HepG2 (cell line): Measurements from ENCODE around the gene FBXL20. TPM values are rescaled to one million over a fixed set of nuclear protein-coding genes. Genes with fewer than 3 reads are reported as not detected.

Source experiments
- ATAC-seq: fragments of 200-7000 bp; cut with Tn5 transposase; 3 replicates; pipeline ENCODE4 v1.9.1; 2020; ENCODE audit warnings: mild to moderate bottlenecking, moderate library complexity
- BruUV-seq: library from RNA; stranded (reverse); fragments of 400-500 nt; replicated peaks from 2 replicates; lab custom pipeline; 2021; lab: Mats Ljungman, UMichigan
- CTCF ChIA-PET: fragments of 300-600 bp; formaldehyde crosslinking; extraction: SDS; loops from one replicate; lab custom pipeline; 2021; ENCODE audit warnings: low total read pairs, inconsistent platforms, low intra/inter-chr PET ratio; lab: Yijun Ruan, JAX
- POLR2A ChIA-PET: fragments of 350-600 bp; sonication (Branson Sonifier 250); formaldehyde crosslinking; loops from one replicate; lab custom pipeline; 2020; ENCODE audit warnings: antibody characterized with exemption, inconsistent platforms; lab: Yijun Ruan, JAX
- DNase-seq: peaks from one replicate; pipeline ENCODE4 v3.0.0-alpha.2; 2015; ENCODE audit warnings: low spot score
- FAIRE-seq: peaks from 3 replicates; lab custom pipeline; 2011; peaks lifted over from hg19 to GRCh38; lab: Jason Lieb, UNC
- H2AFZ ChIP-seq: one replicate; pipeline ENCODE4 v1.6.1; 2011; ENCODE audit warnings: low read length, inconsistent platforms
- H3K27ac ChIP-seq: fragments of 300-600 bp; 3 replicates; pipeline ENCODE4 v1.8.0; 2011; ENCODE audit warnings: mixed run types, mild to moderate bottlenecking, mixed read lengths, low read length, inconsistent platforms; ENCODE audit not compliant: insufficient read depth; ENCODE audit errors: extremely low read length
- H3K27me3 ChIP-seq, 2 experiments: fragments of 200-600 bp in 1 of 2; 2 replicates in 1 of 2; 3 replicates in 1 of 2; pipeline versions ENCODE4 v1.6.0 to v1.8.0; 2011; ENCODE audit warnings: low read length in 2 of 2, mild to moderate bottlenecking in 2 of 2, moderate library complexity in 2 of 2, inconsistent platforms in 1 of 2; ENCODE audit not compliant: insufficient read depth in 2 of 2, control insufficient read depth in 1 of 2
- H3K36me3 ChIP-seq, 2 experiments: fragments of 200-600 bp in 1 of 2; replicated peaks in 1 of 2; 2 replicates in 1 of 2; 3 replicates in 1 of 2; pipeline versions ENCODE4 v1.5.1 to v1.8.0; 2011; ENCODE audit warnings: low read length in 2 of 2, inconsistent platforms in 1 of 2; ENCODE audit not compliant: insufficient read depth in 2 of 2, control insufficient read depth in 1 of 2
- H3K4me1 ChIP-seq: 2 replicates; pipeline ENCODE4 v1.5.1; 2012; ENCODE audit warnings: low read length, inconsistent platforms; ENCODE audit not compliant: insufficient read depth
- H3K4me2 ChIP-seq: 2 replicates; pipeline ENCODE4 v1.6.0; 2011; ENCODE audit warnings: low read depth, low read length, inconsistent platforms
- H3K4me3 ChIP-seq, 3 experiments: fragments of 200-600 bp in 1 of 3; sonication (generic), shearing (Covaris generic) in 1 of 3; replicated peaks in 1 of 3; 2 replicates each; pipeline ENCODE4 v1.5.1; 2011 to 2016; ENCODE audit warnings: low read length in 3 of 3, inconsistent platforms in 2 of 3, low read depth in 2 of 3, mild to moderate bottlenecking in 2 of 3, control low read depth in 1 of 3, mixed read lengths in 1 of 3; ENCODE audit not compliant: insufficient read depth in 1 of 3
- H3K79me2 ChIP-seq: one replicate; pipeline ENCODE4 v1.6.1; 2011; ENCODE audit warnings: low read length, inconsistent platforms; ENCODE audit not compliant: insufficient read depth
- H3K9ac ChIP-seq: 2 replicates; pipeline ENCODE4 v1.6.0; 2011; ENCODE audit warnings: mild to moderate bottlenecking, low read depth, low read length, inconsistent platforms; ENCODE audit not compliant: insufficient read depth
- H3K9me3 ChIP-seq: 2 replicates; pipeline ENCODE4 v1.5.1; 2012; ENCODE audit warnings: mild to moderate bottlenecking, low read length
- H4K20me1 ChIP-seq: 2 replicates; pipeline ENCODE4 v1.6.0; 2011; ENCODE audit warnings: inconsistent platforms, mild to moderate bottlenecking, low read length, moderate library complexity; ENCODE audit not compliant: insufficient read depth
- ATF3 ChIP-seq: sonication (generic); formaldehyde crosslinking; IDR thresholded peaks from 2 replicates; pipeline ENCODE4 v1.4.0; 2020; ENCODE audit warnings: missing genetic modification reagents
- KLF13 ChIP-seq: sonication (generic); formaldehyde crosslinking; IDR thresholded peaks from 2 replicates; pipeline ENCODE4 v1.4.0; 2020; ENCODE audit warnings: mild to moderate bottlenecking, missing genetic modification reagents
- MTERF4 ChIP-seq: sonication (generic); formaldehyde crosslinking; IDR thresholded peaks from 2 replicates; pipeline ENCODE4 v1.8.0; 2023; ENCODE audit warnings: mild to moderate bottlenecking, missing genetic modification reagents
- RBM39 ChIP-seq: fragments of 200-400 bp; formaldehyde crosslinking; IDR thresholded peaks from one replicate; pipeline ENCODE4 v1.6.1; 2018; ENCODE audit warnings: antibody characterized with exemption, mild to moderate bottlenecking, low read depth, low read length; ENCODE audit not compliant: poor library complexity, severe bottlenecking
- TP53 ChIP-seq: sonication (generic); formaldehyde crosslinking; conservative IDR thresholded peaks from 2 replicates; pipeline ENCODE4 v1.4.0; 2020; ENCODE audit warnings: missing genetic modification reagents
- ZMAT3 ChIP-seq: sonication (generic); formaldehyde crosslinking; conservative IDR thresholded peaks from 2 replicates; pipeline ENCODE4 v1.7.0; 2021; ENCODE audit warnings: missing genetic modification reagents
- ZNF207 ChIP-seq: fragments of 450-650 bp; IDR thresholded peaks from 2 replicates; pipeline ENCODE4 v1.6.1; 2016; ENCODE audit warnings: antibody characterized with exemption, borderline replicate concordance
- ZNF33A ChIP-seq: sonication (generic); formaldehyde crosslinking; IDR thresholded peaks from 2 replicates; pipeline ENCODE4 v1.5.1; 2020; ENCODE audit warnings: missing genetic modification reagents, mild to moderate bottlenecking, moderate library complexity, borderline replicate concordance
- ZNF572 ChIP-seq: sonication (generic); formaldehyde crosslinking; IDR thresholded peaks from 2 replicates; pipeline ENCODE4 v1.5.1; 2020; ENCODE audit warnings: mild to moderate bottlenecking, missing genetic modification reagents
- ZNF589 ChIP-seq: sonication (generic); formaldehyde crosslinking; conservative IDR thresholded peaks from 2 replicates; pipeline ENCODE4 v1.8.0; 2022; ENCODE audit warnings: mild to moderate bottlenecking, moderate library complexity, missing genetic modification reagents
- ZSCAN22 ChIP-seq: sonication (generic); formaldehyde crosslinking; IDR thresholded peaks from 2 replicates; pipeline ENCODE4 v1.4.0; 2020; ENCODE audit warnings: mild to moderate bottlenecking, missing genetic modification reagents
- WGBS: methylation state at CpG from one replicate; pipeline ENCODE4 v1.1.6; 2017; ENCODE audit warnings: low lambda C conversion rate; 5-methylcytosine and 5-hydroxymethylcytosine counted together
- in situ Hi-C: cut with HindIII; loops from 2 replicates; pipeline ENCODE4 v1.10.0; 2017; ENCODE audit warnings: low pct_unique_long_range_greater_than_20kb; ENCODE audit not compliant: extremely low pct_ligation_motif_present
- intact Hi-C: fragments of 100-400 bp; cut with micrococcal nuclease; formaldehyde crosslinking; loops from one replicate; pipeline ENCODE4 v1.10.0; 2022; ENCODE audit not compliant: unreplicated experiment
- polyA plus RNA-seq, 8 experiments: library from polyadenylated mRNA; depleted of rRNA in 3 of 8; stranded (reverse) in 7 of 8; unstranded in 1 of 8; fragments of >200 nt; fragmentation: Illumina TruSeq in 4 of 8; extraction: Trizol in 4 of 8; gene quantifications; 2 replicates each; pipeline versions ENCODE4 v1.2.1 to v1.2.3, GENCODE V29; 2011 to 2016; ENCODE audit warnings: low read depth in 4 of 8, missing spikeins in 1 of 8, mixed read lengths in 1 of 8; ENCODE audit not compliant: insufficient read depth in 1 of 8
- total RNA-seq, 5 experiments: library from RNA; depleted of rRNA; stranded (reverse); fragments of >200 nt; fragmentation: Illumina TruSeq; extraction: Trizol; gene quantifications; 2 replicates each; pipeline ENCODE4 v1.2.3, GENCODE V29; 2016; ENCODE audit warnings: low read depth in 1 of 5
- TF ChIP-seq, protein P1 (sequence below): sonication (generic); formaldehyde crosslinking; IDR thresholded peaks from 2 replicates; pipeline ENCODE4 v1.4.0; 2020; ENCODE audit warnings: mild to moderate bottlenecking, missing genetic modification reagents
- TF ChIP-seq, protein P2 (sequence below): sonication (generic); formaldehyde crosslinking; IDR thresholded peaks from 2 replicates; pipeline ENCODE4 v1.4.0; 2020; ENCODE audit warnings: missing genetic modification reagents, mild to moderate bottlenecking, borderline replicate concordance
- TF ChIP-seq, protein P3 (sequence below): sonication (generic); formaldehyde crosslinking; IDR thresholded peaks from 2 replicates; pipeline ENCODE4 v1.4.0; 2020; ENCODE audit warnings: missing genetic modification reagents, mild to moderate bottlenecking, borderline replicate concordance
- TF ChIP-seq, protein P4 (sequence below): sonication (generic); formaldehyde crosslinking; IDR thresholded peaks from 2 replicates; pipeline ENCODE4 v1.4.0; 2020; ENCODE audit warnings: missing genetic modification reagents

Gene FBXL20
- total and polyA plus RNA-seq, 2 of the 13 experiments (the other 11 are each of a cell fraction or from before 2014, with no cell fraction given) = 10.2 to 10.3 TPM

DNA sequence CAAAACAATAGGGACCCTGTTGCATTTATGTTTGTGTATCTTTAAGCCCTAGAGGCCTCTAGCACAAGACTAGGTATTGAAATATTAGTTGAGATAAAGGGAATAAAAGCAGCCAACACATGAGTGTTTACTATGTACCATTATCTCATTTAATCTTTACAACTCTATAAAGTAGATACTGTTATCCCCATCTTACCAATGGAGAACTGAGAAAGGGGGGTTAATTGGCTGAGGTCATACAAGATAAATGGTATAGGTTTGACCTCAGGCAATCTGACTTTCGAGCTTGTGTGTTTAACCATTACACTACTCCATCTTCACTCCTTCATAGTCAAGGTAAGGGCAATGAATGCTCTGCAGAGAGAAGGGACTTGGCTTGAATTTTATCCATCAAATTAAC is 149.4 kb downstream of the FBXL20 start:
- no peak for FAIRE-seq
- H3K4me1 ChIP-seq = peaks cover 20% of the 10 kb centered on the region
- CTCF ChIA-PET = no interaction called here
- TF ChIP-seq, protein P1, sequence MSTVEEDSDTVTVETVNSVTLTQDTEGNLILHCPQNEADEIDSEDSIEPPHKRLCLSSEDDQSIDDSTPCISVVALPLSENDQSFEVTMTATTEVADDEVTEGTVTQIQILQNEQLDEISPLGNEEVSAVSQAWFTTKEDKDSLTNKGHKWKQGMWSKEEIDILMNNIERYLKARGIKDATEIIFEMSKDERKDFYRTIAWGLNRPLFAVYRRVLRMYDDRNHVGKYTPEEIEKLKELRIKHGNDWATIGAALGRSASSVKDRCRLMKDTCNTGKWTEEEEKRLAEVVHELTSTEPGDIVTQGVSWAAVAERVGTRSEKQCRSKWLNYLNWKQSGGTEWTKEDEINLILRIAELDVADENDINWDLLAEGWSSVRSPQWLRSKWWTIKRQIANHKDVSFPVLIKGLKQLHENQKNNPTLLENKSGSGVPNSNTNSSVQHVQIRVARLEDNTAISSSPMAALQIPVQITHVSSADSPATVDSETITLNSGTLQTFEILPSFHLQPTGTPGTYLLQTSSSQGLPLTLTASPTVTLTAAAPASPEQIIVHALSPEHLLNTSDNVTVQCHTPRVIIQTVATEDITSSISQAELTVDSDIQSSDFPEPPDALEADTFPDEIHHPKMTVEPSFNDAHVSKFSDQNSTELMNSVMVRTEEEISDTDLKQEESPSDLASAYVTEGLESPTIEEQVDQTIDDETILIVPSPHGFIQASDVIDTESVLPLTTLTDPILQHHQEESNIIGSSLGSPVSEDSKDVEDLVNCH (CRISPR knock-in tag) = no peak
- TF ChIP-seq, protein P2, sequence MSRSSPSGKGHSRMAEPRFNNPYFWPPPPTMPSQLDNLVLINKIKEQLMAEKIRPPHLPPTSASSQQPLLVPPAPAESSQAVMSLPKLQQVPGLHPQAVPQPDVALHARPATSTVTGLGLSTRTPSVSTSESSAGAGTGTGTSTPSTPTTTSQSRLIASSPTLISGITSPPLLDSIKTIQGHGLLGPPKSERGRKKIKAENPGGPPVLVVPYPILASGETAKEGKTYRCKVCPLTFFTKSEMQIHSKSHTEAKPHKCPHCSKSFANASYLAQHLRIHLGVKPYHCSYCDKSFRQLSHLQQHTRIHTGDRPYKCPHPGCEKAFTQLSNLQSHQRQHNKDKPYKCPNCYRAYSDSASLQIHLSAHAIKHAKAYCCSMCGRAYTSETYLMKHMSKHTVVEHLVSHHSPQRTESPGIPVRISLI (CRISPR knock-in tag) = no peak
- TF ChIP-seq RBM39 (no peak), ZNF33A (CRISPR knock-in tag) (no peak), ZMAT3 (CRISPR knock-in tag) (no peak), MTERF4 (CRISPR knock-in tag) (no peak), KLF13 (CRISPR knock-in tag) (no peak), ZNF589 (CRISPR knock-in tag) (no peak), TP53 (CRISPR knock-in tag) (no peak), ZSCAN22 (no peak), ATF3 (CRISPR knock-in tag) (no peak), ZNF572 (no peak), ZNF207 (no peak)
- TF ChIP-seq, protein P3, sequence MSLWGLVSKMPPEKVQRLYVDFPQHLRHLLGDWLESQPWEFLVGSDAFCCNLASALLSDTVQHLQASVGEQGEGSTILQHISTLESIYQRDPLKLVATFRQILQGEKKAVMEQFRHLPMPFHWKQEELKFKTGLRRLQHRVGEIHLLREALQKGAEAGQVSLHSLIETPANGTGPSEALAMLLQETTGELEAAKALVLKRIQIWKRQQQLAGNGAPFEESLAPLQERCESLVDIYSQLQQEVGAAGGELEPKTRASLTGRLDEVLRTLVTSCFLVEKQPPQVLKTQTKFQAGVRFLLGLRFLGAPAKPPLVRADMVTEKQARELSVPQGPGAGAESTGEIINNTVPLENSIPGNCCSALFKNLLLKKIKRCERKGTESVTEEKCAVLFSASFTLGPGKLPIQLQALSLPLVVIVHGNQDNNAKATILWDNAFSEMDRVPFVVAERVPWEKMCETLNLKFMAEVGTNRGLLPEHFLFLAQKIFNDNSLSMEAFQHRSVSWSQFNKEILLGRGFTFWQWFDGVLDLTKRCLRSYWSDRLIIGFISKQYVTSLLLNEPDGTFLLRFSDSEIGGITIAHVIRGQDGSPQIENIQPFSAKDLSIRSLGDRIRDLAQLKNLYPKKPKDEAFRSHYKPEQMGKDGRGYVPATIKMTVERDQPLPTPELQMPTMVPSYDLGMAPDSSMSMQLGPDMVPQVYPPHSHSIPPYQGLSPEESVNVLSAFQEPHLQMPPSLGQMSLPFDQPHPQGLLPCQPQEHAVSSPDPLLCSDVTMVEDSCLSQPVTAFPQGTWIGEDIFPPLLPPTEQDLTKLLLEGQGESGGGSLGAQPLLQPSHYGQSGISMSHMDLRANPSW (CRISPR knock-in tag) = no peak
- TF ChIP-seq, protein P4, sequence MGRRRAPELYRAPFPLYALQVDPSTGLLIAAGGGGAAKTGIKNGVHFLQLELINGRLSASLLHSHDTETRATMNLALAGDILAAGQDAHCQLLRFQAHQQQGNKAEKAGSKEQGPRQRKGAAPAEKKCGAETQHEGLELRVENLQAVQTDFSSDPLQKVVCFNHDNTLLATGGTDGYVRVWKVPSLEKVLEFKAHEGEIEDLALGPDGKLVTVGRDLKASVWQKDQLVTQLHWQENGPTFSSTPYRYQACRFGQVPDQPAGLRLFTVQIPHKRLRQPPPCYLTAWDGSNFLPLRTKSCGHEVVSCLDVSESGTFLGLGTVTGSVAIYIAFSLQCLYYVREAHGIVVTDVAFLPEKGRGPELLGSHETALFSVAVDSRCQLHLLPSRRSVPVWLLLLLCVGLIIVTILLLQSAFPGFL = no peak

More for the DNA sequence above, 149.4 kb downstream of the FBXL20 start:
- Histone ChIP-seq H3K9me3 (no peaks in the 10 kb centered on the region), H3K79me2 (no peaks in the 10 kb centered on the region), H3K4me2 (no peak overlapping the region), H4K20me1 (no peaks in the 10 kb centered on the region), H3K27me3 (no peaks in the 10 kb centered on the region), H3K4me3 (no peak overlapping the region), H3K27ac (no peak overlapping the region), H3K9ac (no peak overlapping the region), H2AFZ (no peak overlapping the region), H3K36me3 (peaks cover 0 to 1% of the 10 kb centered on the region in 2 experiments; a peak in 1 of 5 replicates)
- no TSS peak for BruUV-seq
- POLR2A ChIA-PET = interaction anchor here (1.0 kb wide), 1 partner anchor 52 kb away, joined by 3 read pairs; the partner anchor contains the start of gene RPL19
- intact Hi-C loops = no loop called here
- DNase-seq (no peak), ATAC-seq (no peak)
- 81% methylated on average over 1 of the region's 1 CpG for WGBS
- in situ Hi-C loops = no loop called here
